ENCODE measurements around the gene ESPNL. TPM values are rescaled to one million over a fixed set of nuclear protein-coding genes. Genes with fewer than 3 reads are reported as not detected.

The ESPNL gene
- total RNA-seq, 1 donor from 2014 or later = 0.40 TPM

- no peak for ATAC-seq
These were observed 71.5 kb downstream of the ESPNL start for GRCh38 chr2:238171575-238172187.

GRCh38 chr2:238172439-238172838, 72.3 kb downstream of the ESPNL start:
- ATAC-seq = no peak

- no peak for ATAC-seq
These were observed 73.6 kb downstream of the ESPNL start for GRCh38 chr2:238173692-238174091.

GRCh38 chr2:238174291-238174690, 74.2 kb downstream of the ESPNL start:
- no peak for ATAC-seq

- ATAC-seq = peak; percentile 39
These were observed 74.6 kb downstream of the ESPNL start for GRCh38 chr2:238174701-238175100.

GRCh38 chr2:238176613-238177012, 76.5 kb downstream of the ESPNL start:
- no peak for ATAC-seq

GRCh38 chr2:238180554-238180953, 80.4 kb downstream of the ESPNL start:
- ATAC-seq = no peak

- no peak for ATAC-seq
These were observed 82.2 kb downstream of the ESPNL start for GRCh38 chr2:238182362-238182761.

Other genes starting within 250 kb of the ESPNL start
- gene RAMP1, start 240.7 kb upstream of the ESPNL start, total RNA-seq = 2.2 TPM
- 58.2 TPM for gene UBE2F, start 133.3 kb upstream of the ESPNL start, total RNA-seq
- 8.9 TPM for gene SCLY, start 39.3 kb upstream of the ESPNL start, total RNA-seq
- 0.08 TPM for gene KLHL30, start 38.3 kb downstream of the ESPNL start, total RNA-seq
- gene ERFE, start 58.6 kb downstream of the ESPNL start, total RNA-seq = 0.44 TPM
- gene ILKAP, start 103.4 kb downstream of the ESPNL start, total RNA-seq = 29.5 TPM
- 2.2 TPM for gene HES6, start 139.7 kb downstream of the ESPNL start, total RNA-seq
- 18.7 TPM for gene PER2, start 188.3 kb downstream of the ESPNL start, total RNA-seq
- gene TRAF3IP1, start 220.2 kb downstream of the ESPNL start, total RNA-seq = 10.8 TPM

All from esophagus mucosa (tissue), 1 donor.